GM21717 (cell line): ENCODE measurements around the gene SRRM2.

ENCODE experiments used
- ATAC-seq: cut with Tn5 transposase; IDR thresholded peaks from one replicate; pipeline ENCODE4 v1.9.1; 2021; ENCODE audit warnings: mild to moderate bottlenecking, moderate library complexity; ENCODE audit not compliant: unreplicated experiment

Gene SRRM2

DNA sequence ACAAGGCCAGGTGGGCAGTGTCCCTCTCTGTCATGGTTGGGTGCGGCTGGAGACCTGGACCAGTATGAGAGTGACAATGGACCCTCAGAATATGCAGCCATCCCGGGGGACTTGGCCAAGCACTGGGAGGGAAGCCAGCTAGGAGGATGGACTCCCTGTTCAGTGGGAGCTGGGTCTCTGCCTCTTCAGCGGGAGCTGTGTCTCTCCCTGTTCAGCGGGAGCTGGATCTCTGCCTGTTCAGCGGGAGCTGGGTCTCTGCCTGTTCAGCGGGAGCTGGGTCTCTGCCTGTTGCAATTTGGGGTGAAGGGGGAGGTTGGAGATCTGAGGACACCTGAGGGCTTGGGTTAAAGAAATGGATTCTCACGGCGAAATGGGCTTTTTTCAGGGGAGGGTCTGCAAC, 38.7 kb downstream of the SRRM2 start:
- ATAC-seq = no peak

DNA sequence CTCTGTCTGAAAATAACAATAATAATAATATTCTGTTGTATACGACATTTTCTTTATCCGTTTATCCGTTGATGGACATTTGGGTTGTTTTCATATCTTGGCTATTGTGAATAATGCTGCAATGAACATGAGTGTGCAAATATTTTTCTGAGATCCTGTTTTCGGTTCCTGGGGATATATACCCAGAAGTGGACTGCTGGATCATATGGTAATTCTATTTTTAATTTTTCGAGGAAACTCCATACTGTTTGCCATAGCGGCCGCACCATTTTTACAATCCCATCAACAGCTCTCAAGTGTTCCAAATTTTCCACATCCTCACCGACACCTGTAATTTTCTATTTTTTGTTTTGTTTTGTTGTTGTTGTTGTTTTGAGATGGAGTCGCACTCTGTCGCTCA, 40.5 kb downstream of the SRRM2 start:
- no peak for ATAC-seq

- no peak for ATAC-seq
Observed at GRCh38 chr16:2795395-2796143, 43.1 kb downstream of the SRRM2 start.

DNA sequence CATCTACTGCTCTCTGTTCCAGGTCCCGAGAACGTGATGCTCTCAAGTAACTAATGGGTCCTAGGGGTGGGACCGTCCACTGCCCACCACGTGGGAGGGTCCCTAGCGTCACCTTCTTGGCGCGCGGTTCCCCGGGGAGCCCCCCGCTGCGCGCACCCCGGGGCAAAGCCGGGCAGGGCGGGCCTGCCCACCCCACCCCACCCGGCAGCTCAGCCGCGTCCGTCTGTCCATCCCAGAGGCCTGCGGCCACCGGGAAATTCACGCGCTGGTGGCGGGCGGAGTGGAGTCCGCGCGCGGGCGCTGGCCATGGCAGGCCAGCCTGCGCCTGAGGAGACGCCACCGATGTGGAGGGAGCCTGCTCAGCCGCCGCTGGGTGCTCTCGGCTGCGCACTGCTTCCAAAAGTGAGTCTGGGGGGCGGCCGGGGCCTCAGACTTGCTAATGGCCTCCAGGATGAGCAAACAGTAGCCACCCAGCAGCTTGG, 46.3 kb downstream of the SRRM2 start:
- no peak for ATAC-seq

- no peak for ATAC-seq
Observed at GRCh38 chr16:2799205-2799858, 46.9 kb downstream of the SRRM2 start.

GRCh38 chr16:2799859-2800226, 47.4 kb downstream of the SRRM2 start:
- no peak for ATAC-seq

GRCh38 chr16:2803545-2804195, 51.2 kb downstream of the SRRM2 start:
- no peak for ATAC-seq

DNA sequence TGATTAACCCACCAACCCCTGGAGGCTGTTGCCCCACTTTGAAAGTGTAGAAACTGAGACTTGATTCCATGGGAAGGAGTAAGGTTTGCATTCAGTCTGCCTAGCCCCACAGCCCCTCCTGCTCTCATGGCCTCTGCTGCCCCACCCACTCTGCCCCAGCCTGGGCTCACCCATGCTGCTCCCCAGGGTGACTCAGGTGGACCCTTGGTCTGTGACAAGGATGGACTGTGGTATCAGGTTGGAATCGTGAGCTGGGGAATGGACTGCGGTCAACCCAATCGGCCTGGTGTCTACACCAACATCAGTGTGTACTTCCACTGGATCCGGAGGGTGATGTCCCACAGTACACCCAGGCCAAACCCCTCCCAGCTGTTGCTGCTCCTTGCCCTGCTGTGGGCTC, 52.3 kb downstream of the SRRM2 start:
- ATAC-seq = no peak

- ATAC-seq = no peak
Observed at GRCh38 chr16:2806286-2806685, 53.8 kb downstream of the SRRM2 start.

DNA sequence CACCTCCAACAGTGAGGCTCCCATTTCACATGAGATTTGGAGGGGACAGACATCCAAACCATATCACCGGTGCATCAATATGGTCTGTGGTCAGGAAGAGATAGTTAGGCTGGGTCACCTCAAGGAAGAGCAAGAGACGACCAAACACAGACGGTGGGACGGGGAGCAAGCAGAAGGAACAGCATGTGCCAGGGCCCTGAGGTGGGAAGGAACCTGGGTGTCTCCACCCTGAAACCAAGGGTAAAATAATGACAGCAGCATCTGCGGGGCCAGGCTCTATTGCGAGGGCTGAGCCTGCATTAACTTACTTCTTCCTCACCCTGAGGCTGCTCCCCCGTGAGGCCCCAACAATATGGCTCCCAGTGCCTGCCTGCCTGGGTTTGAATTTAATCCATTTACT, 55.7 kb downstream of the SRRM2 start:
- ATAC-seq = no peak

DNA sequence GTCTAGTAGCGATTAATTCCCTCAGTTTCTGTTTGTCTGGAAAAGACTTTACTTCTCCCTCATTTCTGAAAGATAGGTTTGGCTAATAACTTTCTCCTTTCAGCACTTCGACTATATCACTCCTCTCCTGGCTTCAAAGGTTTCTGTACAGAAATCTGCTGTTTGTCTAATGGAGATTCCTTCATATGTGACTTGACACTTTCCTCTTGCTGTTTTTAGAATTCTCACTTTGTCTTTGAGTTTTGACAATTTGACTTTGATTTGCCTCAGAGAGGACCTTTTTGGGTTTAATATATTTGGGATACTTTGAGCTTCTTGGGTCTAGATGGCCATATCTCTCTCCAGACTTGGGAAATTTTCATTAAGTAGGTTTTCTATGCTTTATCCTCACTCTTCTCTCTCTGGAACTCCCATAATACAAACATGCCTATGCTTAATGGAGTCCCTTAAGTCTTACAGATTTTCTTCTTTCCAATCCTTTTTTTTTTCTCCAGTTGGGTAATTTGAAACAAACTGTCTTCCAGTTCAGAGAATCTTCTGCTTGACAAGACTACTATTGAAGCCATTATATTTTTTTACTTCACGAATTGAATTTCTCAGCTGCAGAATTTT, 56.8 kb downstream of the SRRM2 start:
- no peak for ATAC-seq

GRCh38 chr16:2810651-2811050, 58.2 kb downstream of the SRRM2 start:
- no peak for ATAC-seq

DNA sequence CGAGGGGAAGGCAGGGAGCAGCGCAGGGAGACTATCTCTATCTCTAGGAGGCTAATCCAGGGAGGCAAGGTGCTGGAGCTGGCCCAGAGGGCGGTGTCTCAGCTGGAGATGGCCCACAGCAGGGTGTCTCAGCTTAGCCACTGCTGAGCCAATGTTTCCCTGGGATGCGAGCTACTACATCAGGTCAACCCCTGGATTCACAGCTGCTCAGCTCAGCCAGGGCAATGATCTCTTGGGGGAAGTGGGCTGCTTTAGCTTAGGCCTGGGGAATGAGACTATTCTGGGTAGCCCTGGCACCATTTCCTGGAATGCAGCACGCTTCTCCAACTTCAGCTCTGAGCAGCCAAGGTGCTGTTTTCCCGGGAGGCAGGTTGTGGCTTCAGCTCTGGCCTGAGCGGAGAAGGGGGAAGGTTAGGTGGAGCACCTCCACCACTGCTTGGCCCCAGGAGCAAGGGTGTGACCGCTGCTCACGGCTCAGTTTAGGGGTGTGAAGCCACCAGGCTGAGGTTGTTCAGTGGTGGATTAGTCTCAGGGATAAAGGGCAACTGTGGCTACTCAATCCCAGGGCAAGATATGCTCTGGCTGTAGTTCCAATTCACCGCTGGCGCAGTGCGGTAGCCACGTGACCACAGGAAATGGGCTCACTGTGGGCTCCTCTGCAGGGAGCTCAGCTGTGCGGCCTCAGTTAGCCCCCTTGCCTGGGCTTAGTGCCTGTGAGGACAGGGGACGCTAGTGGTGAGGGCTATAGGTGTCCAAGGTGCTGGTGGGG, 59.4 kb downstream of the SRRM2 start:
- ATAC-seq = no peak

GRCh38 chr16:2813771-2814221, 61.4 kb downstream of the SRRM2 start:
- ATAC-seq = no peak

- ATAC-seq = no peak
Observed at GRCh38 chr16:2814551-2815298, 62.3 kb downstream of the SRRM2 start.

- no peak for ATAC-seq
Observed at GRCh38 chr16:2815299-2815771, 62.9 kb downstream of the SRRM2 start.

DNA sequence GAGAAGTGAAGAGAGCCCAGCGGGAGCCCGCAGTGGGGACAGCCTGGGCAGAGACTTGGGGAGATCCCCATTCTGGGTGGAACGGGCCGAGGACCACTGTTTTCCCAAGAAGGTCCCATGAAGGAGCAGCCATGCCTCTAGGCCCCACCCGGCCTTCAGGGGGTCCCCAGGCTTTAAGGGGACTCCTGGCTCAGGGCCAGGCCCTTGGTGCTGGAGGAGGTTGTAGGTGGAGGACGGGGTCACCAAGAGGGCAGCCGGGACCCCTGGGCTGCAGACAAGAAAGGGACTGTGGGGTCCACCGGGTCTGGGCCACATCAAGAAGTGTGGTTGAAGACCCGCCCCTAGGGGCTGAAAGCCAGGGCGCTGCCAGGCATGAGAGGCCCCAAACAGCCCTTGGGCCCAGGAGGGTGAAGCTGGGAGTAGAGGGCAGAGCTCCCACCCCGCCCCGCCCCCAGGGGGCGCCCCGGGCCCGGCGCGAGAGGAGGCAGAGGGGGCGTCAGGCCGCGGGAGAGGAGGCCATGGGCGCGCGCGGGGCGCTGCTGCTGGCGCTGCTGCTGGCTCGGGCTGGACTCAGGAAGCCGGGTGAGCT, 64.4 kb downstream of the SRRM2 start, which contains the start of gene PRSS21:
PRSS21 (plus strand) TSS at position 487 of the 589 bp plus-strand sequence; CDS start at position 519, 32 bp downstream.
- no peak for ATAC-seq

GRCh38 chr16:2817340-2818271, 65.2 kb downstream of the SRRM2 start:
- no peak for ATAC-seq
